Measurements from ENCODE around the gene GHRHR. TPM values are rescaled to one million over a fixed set of nuclear protein-coding genes. Genes with fewer than 3 reads are reported as not detected.

GHRHR gene
- total RNA-seq, 2 experiments from 2014 or later, result not detected

Other genes with a start within 250 kb of the GHRHR start
- gene INMT, start 211.8 kb upstream of the GHRHR start, total RNA-seq, result 1 to 10 TPM in 1 of 2 experiments, under 1 TPM in 1; 0.40 to 1.0 TPM
- 1 to 10 TPM; 1.5 TPM for gene MINDY4, start 192.5 kb upstream of the GHRHR start, total RNA-seq
- under 1 TPM; 0.18 to 0.25 TPM for gene AQP1, start 52.1 kb upstream of the GHRHR start, total RNA-seq
- not detected for gene ADCYAP1R1, start 88.4 kb downstream of the GHRHR start, total RNA-seq